ENCODE measurements around the gene TMC3. TPM values are rescaled to one million over a fixed set of nuclear protein-coding genes. Genes with fewer than 3 reads are reported as not detected.

The TMC3 gene
- total and polyA plus RNA-seq, 2 experiments from 2014 or later = 0.20 to 0.21 TPM

DNA sequence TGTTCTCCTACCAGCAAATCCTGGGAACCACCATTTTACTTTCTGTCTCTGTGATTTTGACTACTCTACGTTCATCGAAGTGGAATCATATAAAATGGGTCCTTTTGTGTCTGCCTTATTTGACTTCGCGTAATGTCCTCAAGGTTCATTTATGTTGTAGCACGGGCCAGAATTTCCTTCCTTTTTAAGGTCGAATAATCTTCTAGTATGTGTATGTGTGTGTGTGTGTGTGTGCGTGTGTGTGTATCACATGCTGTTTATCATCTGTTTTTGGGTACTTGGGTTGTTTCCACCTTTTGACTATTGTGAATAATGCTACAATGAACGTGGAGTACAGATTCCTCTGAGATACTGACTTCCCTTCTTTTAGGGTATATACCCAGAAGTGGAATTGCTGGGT is 85.4 kb downstream of the TMC3 start:
- Histone ChIP-seq H3K36me3 (no peaks in the 10 kb centered on the region), H3K27ac (no peak overlapping the region), H3K27me3 (no peaks in the 10 kb centered on the region), H3K4me3 (no peak overlapping the region), H3K4me1 (ENCODE audit: low read depth) (no peaks in the 10 kb centered on the region), H3K9me3 (ENCODE audit: low read depth) (no peaks in the 10 kb centered on the region)
- TF ChIP-seq, protein P1, sequence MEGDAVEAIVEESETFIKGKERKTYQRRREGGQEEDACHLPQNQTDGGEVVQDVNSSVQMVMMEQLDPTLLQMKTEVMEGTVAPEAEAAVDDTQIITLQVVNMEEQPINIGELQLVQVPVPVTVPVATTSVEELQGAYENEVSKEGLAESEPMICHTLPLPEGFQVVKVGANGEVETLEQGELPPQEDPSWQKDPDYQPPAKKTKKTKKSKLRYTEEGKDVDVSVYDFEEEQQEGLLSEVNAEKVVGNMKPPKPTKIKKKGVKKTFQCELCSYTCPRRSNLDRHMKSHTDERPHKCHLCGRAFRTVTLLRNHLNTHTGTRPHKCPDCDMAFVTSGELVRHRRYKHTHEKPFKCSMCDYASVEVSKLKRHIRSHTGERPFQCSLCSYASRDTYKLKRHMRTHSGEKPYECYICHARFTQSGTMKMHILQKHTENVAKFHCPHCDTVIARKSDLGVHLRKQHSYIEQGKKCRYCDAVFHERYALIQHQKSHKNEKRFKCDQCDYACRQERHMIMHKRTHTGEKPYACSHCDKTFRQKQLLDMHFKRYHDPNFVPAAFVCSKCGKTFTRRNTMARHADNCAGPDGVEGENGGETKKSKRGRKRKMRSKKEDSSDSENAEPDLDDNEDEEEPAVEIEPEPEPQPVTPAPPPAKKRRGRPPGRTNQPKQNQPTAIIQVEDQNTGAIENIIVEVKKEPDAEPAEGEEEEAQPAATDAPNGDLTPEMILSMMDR (IDR thresholded peaks at IDR 0.05; ENCODE audit: low read depth, low read length) = no peak
- no peak for DNase-seq (ENCODE audit: low read depth in 1 of 2, low spot score in 1 of 2)

DNA sequence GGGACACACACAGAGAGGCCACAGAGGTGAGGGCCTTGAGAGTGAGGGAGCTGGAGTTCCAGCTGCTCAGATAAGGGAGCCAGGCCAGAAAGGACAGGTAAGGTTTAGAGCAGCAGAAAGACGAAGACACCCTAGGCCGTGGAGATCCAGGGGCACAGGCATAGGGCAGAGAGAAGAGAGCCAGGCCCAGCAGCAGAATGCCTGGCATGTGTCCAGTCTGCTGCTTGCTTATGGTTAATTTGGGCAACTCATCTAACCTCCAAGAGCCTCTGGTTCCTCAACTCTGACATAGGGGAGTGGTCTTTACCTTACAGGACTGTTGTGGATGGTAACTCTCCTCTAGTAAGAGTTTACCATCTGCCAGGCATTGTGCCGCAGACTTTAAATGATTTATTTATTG is 86.0 kb downstream of the TMC3 start:
- no peak for DNase-seq (ENCODE audit: low read depth in 1 of 2, low spot score in 1 of 2)
- no peaks in the 10 kb centered on the region for H3K9me3 ChIP-seq (ENCODE audit: low read depth)
- H3K4me1 ChIP-seq (ENCODE audit: low read depth) = no peaks in the 10 kb centered on the region
- TF ChIP-seq, protein P1 (IDR thresholded peaks at IDR 0.05; ENCODE audit: low read depth, low read length) = no peak
- no peak overlapping the region for H3K4me3 ChIP-seq
- no peak overlapping the region for H3K27ac ChIP-seq
- H3K36me3 ChIP-seq = no peaks in the 10 kb centered on the region
- H3K27me3 ChIP-seq = no peaks in the 10 kb centered on the region

DNA sequence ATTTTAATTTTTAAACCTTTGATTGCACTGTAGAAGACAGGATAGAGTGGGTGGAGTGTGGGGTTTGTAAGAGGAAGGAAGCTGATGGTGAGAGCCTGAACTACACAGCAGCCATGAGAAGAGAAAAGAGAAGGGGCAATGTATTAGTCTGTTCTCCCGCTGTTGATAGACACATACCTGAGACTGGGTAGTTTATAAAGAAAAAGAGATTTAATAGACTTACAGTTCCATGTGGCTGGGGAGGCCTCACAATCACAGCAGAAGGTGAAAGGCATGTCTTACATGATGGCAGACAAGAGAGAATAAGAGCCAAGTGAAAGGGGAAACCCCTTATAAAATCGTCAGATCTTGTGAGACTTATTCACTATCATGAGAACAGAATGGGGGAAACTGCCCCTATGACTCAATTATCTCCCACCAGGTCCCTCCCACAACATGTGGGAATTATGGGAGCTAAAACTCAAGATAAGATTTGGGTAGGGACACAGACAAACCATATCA is 87.3 kb downstream of the TMC3 start:
- no peaks in the 10 kb centered on the region for H3K27me3 ChIP-seq
- H3K4me1 ChIP-seq (ENCODE audit: low read depth) = no peaks in the 10 kb centered on the region
- DNase-seq (ENCODE audit: low read depth in 1 of 2, low spot score in 1 of 2) = no peak
- H3K9me3 ChIP-seq (ENCODE audit: low read depth) = no peaks in the 10 kb centered on the region
- no peak overlapping the region for H3K27ac ChIP-seq
- no peaks in the 10 kb centered on the region for H3K36me3 ChIP-seq
- TF ChIP-seq, protein P1 (IDR thresholded peaks at IDR 0.05; ENCODE audit: low read depth, low read length) = no peak
- H3K4me3 ChIP-seq = no peak overlapping the region

DNA sequence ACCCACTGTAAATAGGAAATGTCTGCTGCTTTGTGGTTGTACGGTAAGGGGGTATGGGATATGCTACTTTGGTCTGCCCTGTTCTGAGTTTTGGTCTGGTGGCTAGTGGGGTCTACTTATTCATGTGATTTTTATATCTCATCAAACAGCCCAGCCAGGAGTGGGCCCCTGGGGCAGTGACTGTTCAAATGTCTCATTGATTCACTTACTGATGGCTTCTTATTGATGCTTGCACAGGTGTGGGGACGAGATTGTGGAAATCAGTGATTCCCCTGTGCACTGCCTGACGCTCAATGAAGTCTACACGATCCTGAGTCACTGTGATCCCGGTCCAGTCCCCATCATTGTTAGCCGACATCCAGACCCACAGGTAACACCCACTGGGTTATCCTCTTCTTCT is 88.6 kb downstream of the TMC3 start:
- H3K27ac ChIP-seq = no peak overlapping the region
- no peaks in the 10 kb centered on the region for H3K27me3 ChIP-seq
- no peaks in the 10 kb centered on the region for H3K9me3 ChIP-seq (ENCODE audit: low read depth)
- TF ChIP-seq, protein P1 (IDR thresholded peaks at IDR 0.05; ENCODE audit: low read depth, low read length) = no peak
- no peaks in the 10 kb centered on the region for H3K4me1 ChIP-seq (ENCODE audit: low read depth)
- DNase-seq (ENCODE audit: low read depth in 1 of 2, low spot score in 1 of 2) = no peak
- no peak overlapping the region for H3K4me3 ChIP-seq
- H3K36me3 ChIP-seq = no peaks in the 10 kb centered on the region

DNA sequence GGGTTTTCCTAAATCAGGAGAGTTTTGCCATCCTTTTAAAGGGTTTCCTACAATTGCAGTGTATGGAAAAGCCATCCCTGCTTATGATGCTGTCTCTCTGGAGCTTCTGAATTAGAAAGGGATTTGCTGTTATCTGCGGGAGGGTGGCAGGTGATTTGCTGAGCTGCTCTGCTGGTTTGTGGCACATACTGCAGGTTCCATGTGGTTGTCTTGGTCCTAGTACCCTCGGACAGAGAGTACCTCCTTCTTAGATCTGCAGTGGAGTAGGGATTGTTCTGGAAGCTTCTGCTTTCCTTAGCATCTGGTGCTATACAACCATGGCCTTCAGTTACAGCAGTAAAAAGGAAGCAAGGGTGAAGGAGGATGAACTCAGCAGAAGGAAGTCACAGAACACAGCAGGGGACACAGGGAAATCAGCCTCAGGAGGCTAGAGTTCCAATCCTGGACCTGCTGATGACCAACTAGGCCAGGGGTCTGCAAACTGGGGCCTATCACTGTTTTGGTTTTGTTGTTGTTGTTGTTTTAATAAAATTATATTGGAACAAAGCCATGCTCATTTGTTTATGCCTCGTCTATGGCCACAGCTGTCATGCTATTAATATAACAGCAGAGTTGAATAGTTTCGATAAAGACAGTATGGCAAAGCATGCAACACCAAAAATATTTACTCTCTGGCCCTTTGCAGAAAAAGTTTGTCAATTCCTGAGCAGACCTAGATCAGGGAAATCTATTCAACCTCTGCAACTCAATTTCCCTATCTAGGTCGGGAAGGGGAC is 89.6 kb downstream of the TMC3 start:
- H3K4me1 ChIP-seq (ENCODE audit: low read depth) = no peaks in the 10 kb centered on the region
- H3K27me3 ChIP-seq = no peaks in the 10 kb centered on the region
- H3K36me3 ChIP-seq = no peaks in the 10 kb centered on the region
- no peak overlapping the region for H3K4me3 ChIP-seq
- no peak for DNase-seq (ENCODE audit: low read depth in 1 of 2, low spot score in 1 of 2)
- no peaks in the 10 kb centered on the region for H3K9me3 ChIP-seq (ENCODE audit: low read depth)
- no peak overlapping the region for H3K27ac ChIP-seq
- TF ChIP-seq, protein P1 (IDR thresholded peaks at IDR 0.05; ENCODE audit: low read depth, low read length) = no peak
